HG02642 (cell line): ENCODE results near the gene OR1G1.
"Not testable (repeated sequence)": the region's sequence is repeated elsewhere in the genome, so short reads cannot be mapped to it uniquely, and the experiment has no call there.

Source experiments
- ATAC-seq: cut with Tn5 transposase; IDR thresholded peaks from one replicate; pipeline ENCODE4 v1.9.1; 2021; ENCODE audit warnings: mild to moderate bottlenecking; ENCODE audit not compliant: unreplicated experiment, poor library complexity

The OR1G1 gene

DNA sequence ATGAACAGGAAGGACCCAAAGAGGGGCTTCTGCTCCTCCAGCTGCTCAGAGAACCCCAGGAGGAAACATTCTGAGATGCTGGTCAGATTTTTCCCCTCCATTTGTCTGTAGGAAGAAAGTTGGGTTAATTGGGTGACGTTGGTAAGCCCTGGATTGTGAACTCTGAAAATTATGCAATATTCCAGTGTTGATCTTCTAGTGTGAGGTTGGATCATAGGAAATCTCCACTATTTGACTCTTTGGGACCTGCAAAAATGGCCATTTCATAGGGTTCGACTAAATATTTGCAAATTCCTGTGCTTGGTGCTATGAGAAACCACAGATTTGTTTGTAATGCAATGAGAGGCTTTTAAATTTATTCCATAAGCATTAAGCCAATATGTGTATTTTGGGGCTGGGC lies at the start of gene OR1G1:
TSS of gene OR1G1 (minus strand) at position 101 of the 400 bp plus-strand sequence. CDS start at position 101, 0 bp downstream.
- ATAC-seq: no peak

DNA sequence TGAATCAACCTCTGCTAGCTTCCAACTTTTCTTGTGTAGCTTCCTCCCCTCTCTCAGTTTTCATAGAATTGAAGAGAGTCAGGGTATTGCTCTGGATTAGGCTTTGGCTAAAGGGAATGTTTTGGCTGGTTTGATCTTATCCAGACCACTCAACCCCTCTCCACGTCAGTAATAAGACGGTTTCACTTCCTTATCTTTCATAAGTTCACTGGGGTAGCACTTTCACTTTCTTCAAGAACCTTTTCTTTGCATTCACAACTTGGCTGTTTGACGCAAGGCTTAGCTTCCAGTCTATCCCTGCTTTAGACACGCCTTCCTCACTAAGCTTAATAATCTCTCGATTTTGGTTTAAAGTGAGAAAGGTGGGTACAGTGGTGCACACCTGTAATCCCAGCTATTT lies 40.2 kb upstream of the OR1G1 start:
- ATAC-seq: no peak

DNA sequence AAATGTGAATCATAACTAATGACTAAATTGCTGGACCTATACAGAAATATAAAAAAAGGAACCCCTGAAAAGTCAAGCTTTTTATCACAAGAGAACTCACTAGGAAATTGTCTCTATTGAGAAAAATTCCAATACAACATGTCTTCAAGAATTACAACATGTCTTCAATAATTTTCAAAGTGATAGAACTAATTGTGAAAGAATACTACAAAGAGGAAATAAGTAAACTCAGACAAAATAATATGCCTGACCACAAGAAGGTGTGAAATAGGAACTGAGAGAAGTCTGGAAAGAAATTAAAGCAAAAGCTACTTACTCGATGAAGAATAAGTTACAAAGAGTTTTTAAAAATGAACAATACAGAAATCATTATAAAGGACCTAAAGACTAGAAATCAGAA lies 29.9 kb upstream of the OR1G1 start:
- ATAC-seq: no peak

DNA sequence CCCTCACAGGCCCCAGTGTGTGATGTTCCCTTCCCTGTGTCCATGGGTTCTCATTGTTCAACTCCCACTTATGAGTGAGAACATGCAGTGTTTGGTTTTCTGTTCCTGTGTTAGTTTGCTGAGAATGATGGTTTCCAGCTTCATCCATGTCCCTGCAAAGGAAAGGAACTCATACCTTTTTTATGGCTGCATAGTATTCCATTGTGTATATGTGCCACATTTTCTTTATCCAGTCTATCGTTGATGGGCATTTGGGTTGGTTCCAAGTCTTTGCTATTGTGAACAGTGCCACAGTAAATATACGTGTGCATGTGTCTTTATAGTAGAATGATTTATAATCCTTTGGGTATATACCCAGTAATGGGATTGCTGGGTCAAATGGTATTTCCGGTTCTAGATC lies 10.1 kb upstream of the OR1G1 start:
- not testable (repeated sequence) for ATAC-seq

DNA sequence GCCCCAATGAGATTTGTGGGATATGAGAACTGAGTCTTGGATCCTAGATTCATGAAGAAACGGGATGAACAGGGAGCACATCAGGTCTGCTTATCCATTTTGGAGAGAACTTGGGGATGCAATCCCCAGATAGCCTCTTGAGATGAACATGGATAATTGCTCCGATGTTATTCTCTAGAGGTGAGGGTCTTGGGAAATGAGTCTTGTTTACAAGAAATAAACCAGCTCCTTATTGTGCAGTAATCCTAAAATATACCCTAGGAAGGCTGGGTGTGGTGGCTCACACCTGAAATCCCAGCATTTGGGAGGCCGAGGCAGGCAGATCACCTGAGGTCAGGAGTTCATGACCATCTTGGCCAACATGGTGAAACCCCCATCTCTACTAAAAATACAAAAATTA lies 23.0 kb downstream of the OR1G1 start, which contains the start of gene OR1D2:
TSS of gene OR1D2 (minus strand) at position 101 of the 400 bp plus-strand sequence. CDS start 11,426 bp downstream, outside the sequence.
- no peak for ATAC-seq
